ENCODE results near the gene LCTL. TPM values are rescaled to one million over a fixed set of nuclear protein-coding genes. Genes with fewer than 3 reads are reported as not detected.

The LCTL gene
- polyA plus RNA-seq, 3 donors, result not detected

DNA sequence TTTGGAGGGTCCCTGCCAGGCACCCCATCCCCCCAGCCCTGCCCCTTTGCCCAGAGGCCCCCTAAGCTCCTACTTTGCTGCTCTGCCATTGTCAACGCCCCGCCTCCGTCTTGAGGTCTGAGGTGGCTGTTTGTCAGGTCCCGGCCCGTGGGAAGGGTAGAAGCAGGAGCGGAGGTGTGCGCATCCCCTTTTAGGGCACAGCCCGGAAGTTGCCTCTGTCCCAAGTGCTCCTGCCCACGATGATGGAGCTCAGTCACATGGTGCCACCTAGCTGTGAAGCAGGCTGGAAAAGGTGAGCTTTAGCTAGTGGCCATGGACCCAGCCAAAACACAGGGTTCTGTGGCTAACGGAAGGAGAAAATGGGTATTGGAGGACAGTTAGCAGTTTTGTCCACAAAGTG, 28.5 kb upstream of the LCTL start:
- H4K20me1 ChIP-seq (ENCODE audit: insufficient read depth, low read length), result no peaks in the 10 kb centered on the region
- intact Hi-C loops (cut with micrococcal nuclease), result no loop called here
- H3K4me3 ChIP-seq (replicated peaks in 1 of 3; ENCODE audit: low read depth in 2 of 3, low read length in 3 of 3), result no peak overlapping the region
- no peak overlapping the region for H3K4me2 ChIP-seq (replicated peaks; ENCODE audit: extremely low read depth, low read length, poor library complexity, severe bottlenecking)
- no peaks in the 10 kb centered on the region for H3K36me3 Mint-ChIP-seq
- H3K4me1 ChIP-seq (ENCODE audit: control insufficient read depth in 1 of 2, insufficient read depth in 2 of 2, low read length in 2 of 2), result no peaks in the 10 kb centered on the region
- H3K27ac ChIP-seq (ENCODE audit: low read depth in 1 of 2, low read length in 2 of 2), result no peak overlapping the region
- no peaks in the 10 kb centered on the region for H3K79me2 ChIP-seq (ENCODE audit: insufficient read depth, low read length)
- H3K27me3 ChIP-seq (ENCODE audit: control insufficient read depth in 2 of 2, insufficient read depth in 2 of 2, low read length in 2 of 2), result no peaks in the 10 kb centered on the region
- no peaks in the 10 kb centered on the region for H3K9me3 ChIP-seq (replicated peaks in 1 of 2; ENCODE audit: control insufficient read depth in 1 of 2, insufficient read depth in 1 of 2, low read length in 2 of 2)
- no peak overlapping the region for H3K4me3 Mint-ChIP-seq
- no peak for DNase-seq
- H3K9me3 Mint-ChIP-seq, result no peaks in the 10 kb centered on the region
- H3K27ac Mint-ChIP-seq, result peak overlapping the region in 1 of 7 donors; percentile 7
- no peak overlapping the region for H2AFZ ChIP-seq (ENCODE audit: insufficient read depth, low read depth, low read length, poor library complexity, severe bottlenecking)
- no peak overlapping the region for H3K9ac ChIP-seq (ENCODE audit: insufficient read depth, low read length, poor library complexity, severe bottlenecking)
- TF ChIP-seq, protein P1, sequence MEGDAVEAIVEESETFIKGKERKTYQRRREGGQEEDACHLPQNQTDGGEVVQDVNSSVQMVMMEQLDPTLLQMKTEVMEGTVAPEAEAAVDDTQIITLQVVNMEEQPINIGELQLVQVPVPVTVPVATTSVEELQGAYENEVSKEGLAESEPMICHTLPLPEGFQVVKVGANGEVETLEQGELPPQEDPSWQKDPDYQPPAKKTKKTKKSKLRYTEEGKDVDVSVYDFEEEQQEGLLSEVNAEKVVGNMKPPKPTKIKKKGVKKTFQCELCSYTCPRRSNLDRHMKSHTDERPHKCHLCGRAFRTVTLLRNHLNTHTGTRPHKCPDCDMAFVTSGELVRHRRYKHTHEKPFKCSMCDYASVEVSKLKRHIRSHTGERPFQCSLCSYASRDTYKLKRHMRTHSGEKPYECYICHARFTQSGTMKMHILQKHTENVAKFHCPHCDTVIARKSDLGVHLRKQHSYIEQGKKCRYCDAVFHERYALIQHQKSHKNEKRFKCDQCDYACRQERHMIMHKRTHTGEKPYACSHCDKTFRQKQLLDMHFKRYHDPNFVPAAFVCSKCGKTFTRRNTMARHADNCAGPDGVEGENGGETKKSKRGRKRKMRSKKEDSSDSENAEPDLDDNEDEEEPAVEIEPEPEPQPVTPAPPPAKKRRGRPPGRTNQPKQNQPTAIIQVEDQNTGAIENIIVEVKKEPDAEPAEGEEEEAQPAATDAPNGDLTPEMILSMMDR (IDR thresholded peaks at IDR 0.05), result no peak
- peaks cover 0 to 3% (median 3%) of the 10 kb centered on the region in 3 donors for H3K27me3 Mint-ChIP-seq (ENCODE audit: low read depth in 3 of 3)
- H3K4me1 Mint-ChIP-seq, result peaks cover 6% of the 10 kb centered on the region
- H3K36me3 ChIP-seq (replicated peaks in 1 of 2; ENCODE audit: control insufficient read depth in 1 of 2, insufficient read depth in 2 of 2, low read length in 2 of 2), result no peaks in the 10 kb centered on the region
- WGBS (ENCODE audit: insufficient coverage), result 90% methylated on average over 10 of the region's 10 CpGs

DNA sequence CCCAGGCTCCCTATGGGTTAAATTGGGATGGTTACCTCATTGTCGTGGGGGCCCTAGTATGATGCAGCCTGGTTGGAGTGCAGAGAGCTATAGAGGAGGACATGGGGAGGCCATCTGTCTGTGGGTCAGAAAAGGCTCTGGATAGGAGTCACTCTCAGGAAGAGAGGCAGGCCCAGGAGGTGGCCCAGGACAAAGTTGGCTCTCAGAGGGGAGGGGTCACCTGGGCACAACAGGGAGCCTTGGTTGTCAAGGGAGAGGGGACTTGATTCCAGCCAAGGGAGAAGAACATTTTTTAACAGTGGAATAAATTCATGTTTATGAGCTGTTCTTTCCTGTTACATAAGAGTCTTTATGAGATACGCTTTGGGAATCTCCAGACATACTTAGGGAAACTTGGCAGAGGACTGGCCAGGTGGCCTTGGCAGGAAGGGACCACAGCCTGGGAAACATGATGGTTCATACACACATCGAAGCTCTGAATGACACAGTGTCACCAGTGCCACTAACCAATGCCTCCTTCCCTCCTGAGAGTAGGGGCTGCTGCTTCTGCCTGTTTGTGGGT, 27.5 kb upstream of the LCTL start:
- Histone ChIP-seq H3K4me3 (replicated peaks in 1 of 3; ENCODE audit: low read depth in 2 of 3, low read length in 3 of 3) (no peak overlapping the region), H4K20me1 (ENCODE audit: insufficient read depth, low read length) (no peaks in the 10 kb centered on the region), H3K9me3 (replicated peaks in 1 of 2; ENCODE audit: control insufficient read depth in 1 of 2, insufficient read depth in 1 of 2, low read length in 2 of 2) (no peaks in the 10 kb centered on the region), H3K4me2 (replicated peaks; ENCODE audit: extremely low read depth, low read length, poor library complexity, severe bottlenecking) (no peak overlapping the region), H3K4me1 (ENCODE audit: control insufficient read depth in 1 of 2, insufficient read depth in 2 of 2, low read length in 2 of 2) (no peaks in the 10 kb centered on the region), H3K79me2 (ENCODE audit: insufficient read depth, low read length) (no peaks in the 10 kb centered on the region), H3K9ac (ENCODE audit: insufficient read depth, low read length, poor library complexity, severe bottlenecking) (no peak overlapping the region), H3K36me3 (replicated peaks in 1 of 2; ENCODE audit: control insufficient read depth in 1 of 2, insufficient read depth in 2 of 2, low read length in 2 of 2) (no peaks in the 10 kb centered on the region), H3K27me3 (ENCODE audit: control insufficient read depth in 2 of 2, insufficient read depth in 2 of 2, low read length in 2 of 2) (no peaks in the 10 kb centered on the region), H3K27ac (ENCODE audit: low read depth in 1 of 2, low read length in 2 of 2) (no peak overlapping the region), H2AFZ (ENCODE audit: insufficient read depth, low read depth, low read length, poor library complexity, severe bottlenecking) (no peak overlapping the region)
- 74% methylated on average over 2 of the region's 3 CpGs for WGBS (ENCODE audit: insufficient coverage)
- Mint-ChIP-seq H3K27me3 (ENCODE audit: low read depth in 3 of 3) (peaks cover 0 to 3% (median 1%) of the 10 kb centered on the region in 3 donors), H3K4me1 (peaks cover 6% of the 10 kb centered on the region), H3K27ac (no peak overlapping the region), H3K4me3 (no peak overlapping the region), H3K36me3 (no peaks in the 10 kb centered on the region), H3K9me3 (no peaks in the 10 kb centered on the region)
- TF ChIP-seq, protein P1 (IDR thresholded peaks at IDR 0.05), result no peak
- intact Hi-C loops (cut with micrococcal nuclease), result no loop called here
- DNase-seq, result no peak

All from CD14-positive monocyte (primary cell).